NB4 (cell line): ENCODE data around the gene CLMN.

Experiments
- POLR2A ChIP-seq: IDR thresholded peaks from 2 replicates; pipeline ENCODE4 v1.6.1; 2011; ENCODE audit warnings: mild to moderate bottlenecking; ENCODE audit not compliant: insufficient read length; ENCODE audit errors: extremely low read depth
- TF ChIP-seq, protein P1 (sequence below): IDR thresholded peaks from one replicate; pipeline ENCODE4 v1.5.1; 2012; ENCODE audit warnings: low read depth, low read length

DNA sequence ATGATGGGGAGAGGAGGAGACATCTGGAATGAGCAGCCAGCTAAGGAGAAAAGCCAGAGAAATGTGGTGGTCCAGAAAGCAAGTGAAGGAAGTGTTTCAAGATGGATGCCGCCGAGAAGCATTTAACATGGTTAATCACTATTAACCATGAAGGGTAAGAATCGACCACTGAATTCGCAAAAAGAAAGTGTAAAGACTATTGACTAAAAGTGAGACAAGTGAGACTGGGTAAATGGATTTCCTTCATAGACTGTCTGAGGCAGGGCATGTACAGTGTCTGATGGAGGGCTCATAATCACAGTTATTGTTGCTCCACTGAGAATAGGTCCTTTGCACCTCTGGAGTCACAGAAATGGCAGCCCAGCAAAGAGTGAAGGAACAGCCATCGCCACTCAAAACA lies 25.3 kb upstream of the CLMN start:
- TF ChIP-seq, protein P1, sequence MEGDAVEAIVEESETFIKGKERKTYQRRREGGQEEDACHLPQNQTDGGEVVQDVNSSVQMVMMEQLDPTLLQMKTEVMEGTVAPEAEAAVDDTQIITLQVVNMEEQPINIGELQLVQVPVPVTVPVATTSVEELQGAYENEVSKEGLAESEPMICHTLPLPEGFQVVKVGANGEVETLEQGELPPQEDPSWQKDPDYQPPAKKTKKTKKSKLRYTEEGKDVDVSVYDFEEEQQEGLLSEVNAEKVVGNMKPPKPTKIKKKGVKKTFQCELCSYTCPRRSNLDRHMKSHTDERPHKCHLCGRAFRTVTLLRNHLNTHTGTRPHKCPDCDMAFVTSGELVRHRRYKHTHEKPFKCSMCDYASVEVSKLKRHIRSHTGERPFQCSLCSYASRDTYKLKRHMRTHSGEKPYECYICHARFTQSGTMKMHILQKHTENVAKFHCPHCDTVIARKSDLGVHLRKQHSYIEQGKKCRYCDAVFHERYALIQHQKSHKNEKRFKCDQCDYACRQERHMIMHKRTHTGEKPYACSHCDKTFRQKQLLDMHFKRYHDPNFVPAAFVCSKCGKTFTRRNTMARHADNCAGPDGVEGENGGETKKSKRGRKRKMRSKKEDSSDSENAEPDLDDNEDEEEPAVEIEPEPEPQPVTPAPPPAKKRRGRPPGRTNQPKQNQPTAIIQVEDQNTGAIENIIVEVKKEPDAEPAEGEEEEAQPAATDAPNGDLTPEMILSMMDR = no peak
- TF ChIP-seq POLR2A = no peak
